GM12875 (cell line): ENCODE results near the gene MTTP.

ENCODE experiments used
- H3K4me3 ChIP-seq: one replicate; pipeline ENCODE4 v1.5.1; 2011; ENCODE audit warnings: low read depth, low read length, control low read depth
- CTCF ChIP-seq: IDR thresholded peaks from 2 replicates; pipeline ENCODE4 v1.5.1; 2011; ENCODE audit warnings: low read depth, mild to moderate bottlenecking, control low read depth, inconsistent platforms, low read length, moderate library complexity, borderline replicate concordance; ENCODE audit not compliant: insufficient read depth

Gene MTTP

GRCh38 chr4:99653916-99654315 is 79.3 kb downstream of the MTTP start:
- TF ChIP-seq CTCF = no peak
- no peak overlapping the region for H3K4me3 ChIP-seq

GRCh38 chr4:99654361-99654761 is 79.7 kb downstream of the MTTP start:
- no peak overlapping the region for H3K4me3 ChIP-seq
- no peak for TF ChIP-seq CTCF

- no peak for TF ChIP-seq CTCF
- no peak overlapping the region for H3K4me3 ChIP-seq
These were observed 80.9 kb downstream of the MTTP start for GRCh38 chr4:99655308-99656081.

- no peak for TF ChIP-seq CTCF
- H3K4me3 ChIP-seq = no peak within 1 kb of the TSS
These were observed 83.2 kb downstream of the MTTP start, which contains the start of gene C4orf54 for GRCh38 chr4:99657798-99658197. TSS of gene C4orf54 (minus strand) at chr4:99657828. CDS start at chr4:99654648, 3,180 bp downstream.

- H3K4me3 ChIP-seq = no peak overlapping the region
- TF ChIP-seq CTCF = no peak
These were observed 84.0 kb downstream of the MTTP start for GRCh38 chr4:99658666-99659065.

- no peak overlapping the region for H3K4me3 ChIP-seq
- no peak for TF ChIP-seq CTCF
These were observed 87.3 kb downstream of the MTTP start for GRCh38 chr4:99661907-99662306.

- no peak overlapping the region for H3K4me3 ChIP-seq
- TF ChIP-seq CTCF = no peak
These were observed 90.1 kb downstream of the MTTP start for GRCh38 chr4:99664716-99665115.
